Liver (tissue), 3 donors: ENCODE results near the gene WDR41.

Experiments
- CTCF ChIP-seq: fragments of 150-350 bp; IDR thresholded peaks from 2 replicates; pipeline ENCODE4 v1.5.1; 2017; ENCODE audit warnings: improper control_type of control experiment, low read depth, low read length; ENCODE audit not compliant: missing input control
- JUND ChIP-seq, 2 donors: IDR thresholded peaks; 2 replicates each; pipeline ENCODE4 v1.6.1; 2016; ENCODE audit warnings: antibody characterized with exemption in 2 of 2
- YY1 ChIP-seq: IDR thresholded peaks from 2 replicates; pipeline ENCODE4 v1.6.1; 2016; ENCODE audit warnings: antibody characterized with exemption, mild to moderate bottlenecking
- TF ChIP-seq, protein P1 (sequence below): IDR thresholded peaks from 2 replicates; pipeline ENCODE4 v1.6.1; 2016; ENCODE audit warnings: antibody characterized with exemption, mild to moderate bottlenecking
- TF ChIP-seq, protein P2 (sequence below): IDR thresholded peaks from 2 replicates; pipeline ENCODE4 v1.6.1; 2016; ENCODE audit warnings: antibody characterized with exemption
- donor health status: healthy.
- donor health status: healthy.

- no peak for TF ChIP-seq CTCF
- TF ChIP-seq, protein P1, sequence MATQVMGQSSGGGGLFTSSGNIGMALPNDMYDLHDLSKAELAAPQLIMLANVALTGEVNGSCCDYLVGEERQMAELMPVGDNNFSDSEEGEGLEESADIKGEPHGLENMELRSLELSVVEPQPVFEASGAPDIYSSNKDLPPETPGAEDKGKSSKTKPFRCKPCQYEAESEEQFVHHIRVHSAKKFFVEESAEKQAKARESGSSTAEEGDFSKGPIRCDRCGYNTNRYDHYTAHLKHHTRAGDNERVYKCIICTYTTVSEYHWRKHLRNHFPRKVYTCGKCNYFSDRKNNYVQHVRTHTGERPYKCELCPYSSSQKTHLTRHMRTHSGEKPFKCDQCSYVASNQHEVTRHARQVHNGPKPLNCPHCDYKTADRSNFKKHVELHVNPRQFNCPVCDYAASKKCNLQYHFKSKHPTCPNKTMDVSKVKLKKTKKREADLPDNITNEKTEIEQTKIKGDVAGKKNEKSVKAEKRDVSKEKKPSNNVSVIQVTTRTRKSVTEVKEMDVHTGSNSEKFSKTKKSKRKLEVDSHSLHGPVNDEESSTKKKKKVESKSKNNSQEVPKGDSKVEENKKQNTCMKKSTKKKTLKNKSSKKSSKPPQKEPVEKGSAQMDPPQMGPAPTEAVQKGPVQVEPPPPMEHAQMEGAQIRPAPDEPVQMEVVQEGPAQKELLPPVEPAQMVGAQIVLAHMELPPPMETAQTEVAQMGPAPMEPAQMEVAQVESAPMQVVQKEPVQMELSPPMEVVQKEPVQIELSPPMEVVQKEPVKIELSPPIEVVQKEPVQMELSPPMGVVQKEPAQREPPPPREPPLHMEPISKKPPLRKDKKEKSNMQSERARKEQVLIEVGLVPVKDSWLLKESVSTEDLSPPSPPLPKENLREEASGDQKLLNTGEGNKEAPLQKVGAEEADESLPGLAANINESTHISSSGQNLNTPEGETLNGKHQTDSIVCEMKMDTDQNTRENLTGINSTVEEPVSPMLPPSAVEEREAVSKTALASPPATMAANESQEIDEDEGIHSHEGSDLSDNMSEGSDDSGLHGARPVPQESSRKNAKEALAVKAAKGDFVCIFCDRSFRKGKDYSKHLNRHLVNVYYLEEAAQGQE, result no peak
- TF ChIP-seq, protein P2, sequence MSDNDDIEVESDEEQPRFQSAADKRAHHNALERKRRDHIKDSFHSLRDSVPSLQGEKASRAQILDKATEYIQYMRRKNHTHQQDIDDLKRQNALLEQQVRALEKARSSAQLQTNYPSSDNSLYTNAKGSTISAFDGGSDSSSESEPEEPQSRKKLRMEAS, result no peak
- no peak for TF ChIP-seq JUND (IDR thresholded peaks at IDR 0.05)
- TF ChIP-seq YY1, result no peak
Observed at GRCh38 chr5:77391240-77391765, 100.8 kb downstream of the WDR41 start.
